T-helper 2 cell treated with Interferon-gamma antibody and Interleukin-4, amounts not matched to agents 100 ng/mL and 5 ng/mL, for 36 hours (primary cell): ENCODE results near the gene CENPM. TPM values are rescaled to one million over a fixed set of nuclear protein-coding genes. Genes with fewer than 3 reads are reported as not detected.

Experiments used
- intact Hi-C: fragments of 100-400 bp; cut with micrococcal nuclease; formaldehyde crosslinking; loops from one replicate; pipeline ENCODE4 v1.15.1; 2023
- total RNA-seq: library from RNA; stranded (reverse); gene quantifications from 2 replicates; pipeline ENCODE4 v1.2.3, GENCODE V29; 2022

The CENPM gene
- total RNA-seq, 1 donor from 2014 or later = 67.5 TPM

- intact Hi-C loops = no loop called here
These were observed 13.4 kb downstream of the CENPM start for GRCh38 chr22:41933411-41934177.

DNA sequence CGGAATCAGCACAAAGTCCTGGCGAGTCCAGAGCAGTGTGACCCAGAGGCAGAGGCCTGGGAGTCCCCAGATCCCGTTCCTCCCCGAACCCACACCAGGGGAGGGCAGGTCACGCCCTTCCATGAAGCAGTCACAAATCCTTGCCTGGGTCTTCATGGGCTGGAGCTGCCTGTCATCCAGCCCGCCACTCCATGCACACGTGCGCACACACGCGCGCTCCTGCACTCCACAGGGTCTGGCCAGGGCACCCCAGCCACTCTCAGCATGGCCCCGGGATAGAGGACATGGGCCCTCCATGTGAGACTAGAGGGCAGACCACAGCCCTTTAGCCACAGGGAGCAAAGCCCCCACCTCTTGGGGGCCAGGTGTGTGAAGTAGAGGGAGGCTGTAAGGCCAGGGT is 14.6 kb downstream of the CENPM start:
- intact Hi-C loops = no loop called here

DNA sequence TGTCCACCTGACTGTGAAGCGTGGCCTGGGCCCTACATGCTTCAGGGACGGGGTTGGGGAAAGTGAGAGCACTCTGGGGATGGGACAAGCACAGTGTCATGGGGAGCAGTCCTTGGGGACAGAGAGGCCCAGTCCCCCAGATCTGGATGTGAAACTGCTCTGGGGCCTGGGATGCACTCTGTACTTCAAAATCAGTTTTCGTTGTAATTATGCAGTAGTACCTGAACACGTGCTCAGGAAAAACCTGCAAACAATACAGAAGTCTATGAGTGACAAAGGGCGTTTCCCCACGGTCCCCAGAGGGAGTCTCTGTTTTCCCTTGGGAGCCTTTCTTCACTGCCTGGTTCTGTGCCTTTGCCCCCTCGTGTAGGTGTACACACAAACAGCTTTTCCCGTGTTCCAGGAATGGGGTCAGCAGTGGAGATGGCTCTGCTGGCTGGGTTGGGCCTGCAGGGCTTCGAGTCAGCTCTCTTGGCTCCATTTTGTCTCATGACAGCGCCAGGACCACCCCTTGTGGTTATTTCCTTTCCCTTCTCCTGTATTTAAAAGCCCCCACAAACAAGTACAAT is 15.2 kb downstream of the CENPM start:
- intact Hi-C loops = no loop called here

DNA sequence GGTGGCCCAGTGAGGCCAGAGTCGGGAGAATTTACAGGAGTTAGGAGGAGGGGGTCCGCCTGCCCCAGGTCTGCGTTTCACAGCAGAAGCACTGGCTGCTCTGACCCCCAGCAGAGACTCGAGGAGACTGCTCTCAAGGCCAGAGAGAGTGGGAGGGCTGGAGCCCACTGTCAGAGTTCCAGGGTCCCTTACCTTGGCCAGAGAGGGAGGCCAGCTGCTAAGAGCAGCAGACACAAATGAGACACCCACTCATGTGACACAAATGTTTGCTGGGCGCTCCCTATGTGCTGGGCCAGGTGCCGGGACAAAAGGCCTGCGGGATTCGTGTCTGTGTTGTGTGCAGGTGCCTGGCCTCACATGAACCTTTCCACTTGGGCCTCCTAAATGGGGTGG is 17.5 kb downstream of the CENPM start:
- intact Hi-C loops = no loop called here

- intact Hi-C loops = no loop called here
These were observed 18.1 kb downstream of the CENPM start for GRCh38 chr22:41928593-41929417.

GRCh38 chr22:41927813-41928212 is 19.1 kb downstream of the CENPM start:
- intact Hi-C loops = no loop called here

DNA sequence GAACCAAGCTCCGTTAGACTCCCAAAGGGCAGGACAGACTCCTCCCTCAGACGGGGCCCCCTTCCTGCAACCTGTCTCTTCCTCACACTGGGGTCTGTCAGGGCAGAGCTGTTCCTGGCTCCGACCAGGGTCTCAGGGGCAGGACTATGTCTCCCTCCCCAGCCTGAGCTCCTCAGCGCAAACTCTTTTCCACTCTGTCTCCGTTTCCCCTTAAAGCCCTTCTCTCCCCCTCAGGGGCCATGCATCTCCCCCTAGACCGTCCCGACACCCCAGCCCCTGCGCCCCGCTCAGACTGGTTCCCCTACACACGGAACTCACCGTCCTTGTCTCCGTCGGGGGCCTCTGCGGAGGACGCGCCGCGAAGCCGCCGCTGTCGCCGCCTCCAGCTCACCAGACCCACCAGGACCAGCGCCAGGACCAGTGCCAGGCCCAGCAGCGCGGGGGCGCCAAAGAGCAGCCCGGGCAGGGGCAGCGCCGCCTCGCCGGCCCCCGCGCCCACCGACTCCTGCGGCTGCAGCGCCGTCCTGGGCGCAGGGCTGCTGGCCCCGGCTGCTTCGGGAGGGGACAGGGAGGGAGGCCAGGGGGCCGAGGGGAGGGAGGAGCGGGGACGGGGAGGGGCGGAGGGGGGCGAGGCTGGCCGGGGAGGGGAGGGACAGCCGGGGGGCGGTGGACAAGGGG is 21.0 kb downstream of the CENPM start:
- intact Hi-C loops = loop anchor here (1.0 kb wide), 1 partner anchor 14 kb away; no protein-coding TSS in a partner anchor

- intact Hi-C loops = no loop called here
These were observed 23.2 kb downstream of the CENPM start for GRCh38 chr22:41923595-41924276.

- intact Hi-C loops = no loop called here
These were observed 23.9 kb downstream of the CENPM start for GRCh38 chr22:41922940-41923594.

GRCh38 chr22:41922328-41922727 is 24.6 kb downstream of the CENPM start:
- intact Hi-C loops = no loop called here

DNA sequence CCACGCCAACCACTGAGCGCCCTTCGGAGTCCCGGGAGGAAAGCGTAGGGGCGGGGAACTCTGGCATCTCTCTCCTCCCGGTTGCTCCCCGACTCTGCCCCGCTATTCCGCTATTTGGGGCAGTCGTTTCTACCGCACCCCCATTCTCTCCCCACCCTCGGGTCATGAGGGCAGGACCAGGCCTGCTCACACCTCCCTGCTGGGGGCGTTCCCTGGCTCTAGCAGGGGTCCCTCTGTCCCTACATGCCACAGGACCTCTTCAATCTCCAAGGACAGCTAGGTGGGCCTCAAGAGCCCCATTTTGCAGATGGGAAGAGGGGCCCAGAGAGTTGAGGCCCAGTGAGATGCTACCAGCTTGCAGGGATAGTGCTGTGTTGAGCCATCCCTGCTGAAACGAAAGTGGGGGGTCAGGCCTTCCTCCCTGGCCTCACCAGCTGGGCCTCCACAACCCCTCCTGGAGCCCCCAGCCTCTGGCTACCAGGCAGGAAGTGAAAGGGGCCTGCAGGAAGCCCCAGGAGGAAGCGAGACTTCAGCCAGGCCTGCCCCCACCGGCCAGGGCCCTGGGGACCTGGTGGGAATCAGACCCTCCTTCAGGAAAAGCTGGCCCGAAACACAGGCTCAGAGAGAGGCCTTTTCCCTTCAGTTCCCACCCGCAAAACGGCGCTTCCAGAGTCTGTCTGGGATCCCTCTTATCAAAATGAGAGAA is 26.5 kb downstream of the CENPM start:
- intact Hi-C loops = no loop called here

DNA sequence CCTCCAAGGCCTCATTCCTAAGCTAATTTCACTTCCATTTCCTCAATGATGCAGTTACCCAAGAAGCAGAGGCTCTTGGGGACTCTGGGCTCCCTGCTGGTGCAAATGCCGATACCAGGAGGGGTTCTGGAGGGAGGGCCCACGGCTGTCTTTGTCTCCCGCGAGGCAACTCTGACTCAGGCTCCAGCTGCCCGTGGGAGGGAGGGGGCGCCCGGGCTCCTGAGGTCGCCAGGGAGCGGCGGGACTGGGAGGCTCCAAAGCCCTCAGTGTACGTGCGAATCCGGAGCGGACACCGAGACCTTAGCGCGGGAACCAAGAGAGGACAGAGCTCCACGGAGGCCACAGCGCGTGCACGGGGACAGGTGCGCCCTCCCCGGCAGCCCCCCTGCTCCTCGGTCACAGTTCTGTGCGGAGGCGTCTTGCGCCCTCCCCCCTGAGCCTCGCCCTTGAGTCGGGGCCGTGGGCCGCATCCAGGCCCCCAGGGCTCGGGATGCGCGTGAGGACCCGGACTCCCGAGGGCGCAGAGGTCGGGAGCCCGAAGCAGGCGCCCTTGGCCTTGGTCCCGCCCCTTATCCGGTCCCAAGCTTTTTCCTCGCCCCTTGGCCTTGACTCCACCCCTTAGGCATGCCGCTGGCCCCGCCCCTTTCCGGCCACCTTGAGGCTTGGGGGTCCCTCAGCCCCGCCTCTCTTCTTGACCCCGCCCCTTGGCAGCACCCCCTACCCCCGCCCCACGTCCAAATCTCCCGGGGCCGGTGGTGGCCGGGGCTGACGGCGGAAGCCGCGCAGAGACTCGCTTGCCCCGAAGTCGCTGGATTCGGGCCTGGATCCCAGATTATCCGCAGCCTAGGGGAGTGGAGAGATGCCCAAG is 27.4 kb downstream of the CENPM start:
- intact Hi-C loops = no loop called here

DNA sequence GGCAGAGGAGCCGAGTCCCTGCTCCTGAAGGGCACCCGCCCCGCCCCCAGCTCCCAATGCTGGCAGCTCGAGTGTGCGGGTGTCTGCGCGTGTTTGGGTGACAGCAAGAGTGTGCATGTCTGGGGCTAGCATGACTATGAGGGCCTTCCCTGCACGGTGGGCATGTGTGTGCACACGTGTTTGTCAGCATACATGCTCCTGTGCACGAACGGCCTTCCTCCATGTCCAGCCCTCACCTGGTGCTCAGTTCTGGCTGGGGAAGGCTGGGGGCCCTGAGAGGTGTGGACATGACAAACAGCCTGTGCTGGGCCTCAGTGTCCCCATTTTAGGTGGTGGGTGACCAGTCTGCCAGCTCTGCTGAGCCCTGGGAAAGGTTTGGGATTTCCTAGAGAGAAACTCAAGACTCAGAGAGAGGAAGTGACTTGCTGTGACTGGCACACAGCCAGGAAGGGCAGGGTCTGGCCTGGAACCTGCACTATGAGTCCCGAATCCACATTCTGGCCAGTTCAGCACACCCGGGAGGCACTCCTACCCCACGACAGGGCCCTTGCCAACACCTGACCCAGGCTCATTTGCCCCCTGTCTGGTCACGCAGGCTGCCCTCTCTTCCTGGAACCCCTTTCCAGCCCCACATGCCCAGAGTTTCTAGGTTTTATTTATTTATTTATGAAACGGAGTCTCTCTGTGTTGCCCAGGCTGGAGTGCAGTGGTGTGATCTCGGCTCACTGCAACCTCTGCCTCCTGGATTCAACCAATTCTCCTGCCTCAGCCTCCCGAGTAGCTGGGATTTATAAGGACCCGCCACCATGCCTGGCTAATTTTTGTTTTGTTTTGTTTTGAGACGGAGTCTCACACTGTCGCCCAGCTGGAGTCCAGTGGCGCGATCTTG is 28.8 kb downstream of the CENPM start:
- intact Hi-C loops = no loop called here

GRCh38 chr22:41917375-41917902 is 29.5 kb downstream of the CENPM start:
- intact Hi-C loops = no loop called here

DNA sequence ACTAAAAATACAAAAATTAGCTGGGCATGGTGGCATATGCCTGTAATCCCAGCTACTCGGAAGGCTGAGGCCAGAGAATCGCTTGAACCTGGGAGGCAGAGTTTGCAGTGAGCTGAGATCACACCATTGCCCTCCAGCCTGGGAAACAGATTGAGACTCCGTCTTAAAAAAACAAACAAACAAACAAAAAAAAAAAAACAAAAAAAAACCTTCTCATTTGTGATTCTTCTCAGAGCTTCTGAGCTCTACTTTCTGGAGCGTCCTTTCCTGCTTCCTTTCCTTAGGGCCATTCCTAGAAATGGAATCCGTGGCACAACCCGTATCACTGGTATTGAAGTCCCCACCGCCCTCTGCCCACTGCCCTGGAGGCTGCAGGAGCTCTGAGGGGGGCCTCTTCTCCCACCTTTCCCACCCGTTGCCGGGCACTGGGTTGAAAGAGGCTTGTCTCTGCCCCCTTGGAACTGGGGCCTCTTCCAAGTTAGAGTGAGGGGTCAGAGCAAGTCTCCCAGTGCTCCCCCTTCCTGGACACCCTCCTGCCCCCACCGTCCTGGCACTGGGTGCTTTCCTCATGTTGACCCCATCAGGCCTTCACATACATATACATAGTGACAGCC is 30.1 kb downstream of the CENPM start:
- intact Hi-C loops = no loop called here

GRCh38 chr22:41915786-41916493 is 31.0 kb downstream of the CENPM start:
- intact Hi-C loops = no loop called here
